ENCODE results near the gene SULT1E1. TPM values are rescaled to one million over a fixed set of nuclear protein-coding genes. Genes with fewer than 3 reads are reported as not detected.

SULT1E1 gene
- total RNA-seq, 4 donors from 2014 or later, result not detected

GRCh38 chr4:69822198-69822597 is 37.7 kb downstream of the SULT1E1 start:
- no peaks in the 10 kb centered on the region for H3K9me3 ChIP-seq
- H3K27ac ChIP-seq (replicated peaks in 1 of 4), result no peak overlapping the region
- H3K4me3 ChIP-seq, result no peak overlapping the region
- no peaks in the 10 kb centered on the region for H3K4me1 ChIP-seq
- whole genome bisulfite sequencing, result 87% methylated on average over 5 of the region's 5 CpGs
- intact Hi-C loops (cut with DNase I), result no loop called here
- no peak for DNase-seq (ENCODE audit: extremely low spot score)
- TF ChIP-seq POLR2AphosphoS5 (IDR thresholded peaks at IDR 0.05), result no peak
- no peak for TF ChIP-seq EP300 (IDR thresholded peaks at IDR 0.05)
- H3K36me3 ChIP-seq, result no peaks in the 10 kb centered on the region
- no peaks in the 10 kb centered on the region for H3K27me3 ChIP-seq

GRCh38 chr4:69818060-69818639 is 41.8 kb downstream of the SULT1E1 start:
- Histone ChIP-seq H3K9me3 (no peaks in the 10 kb centered on the region), H3K4me1 (no peaks in the 10 kb centered on the region), H3K36me3 (no peaks in the 10 kb centered on the region), H3K27me3 (no peaks in the 10 kb centered on the region), H3K4me3 (no peak overlapping the region), H3K27ac (replicated peaks in 1 of 4) (no peak overlapping the region)
- WGBS, result 87% methylated on average over 1 of the region's 1 CpG
- DNase-seq (ENCODE audit: extremely low spot score), result no peak
- intact Hi-C loops (cut with DNase I), result no loop called here
- TF ChIP-seq EP300 (IDR thresholded peaks at IDR 0.05) (no peak), CTCF (IDR thresholded peaks at IDR 0.05) (no peak), POLR2A (IDR thresholded peaks at IDR 0.05; ENCODE audit: low read depth) (no peak), POLR2AphosphoS5 (IDR thresholded peaks at IDR 0.05) (no peak)

- no peaks in the 10 kb centered on the region for H3K36me3 ChIP-seq
- no peaks in the 10 kb centered on the region for H3K4me1 ChIP-seq
- intact Hi-C loops (cut with DNase I), result no loop called here
- no peak for DNase-seq (ENCODE audit: extremely low spot score)
- 71% methylated on average over 3 of the region's 3 CpGs for WGBS
- TF ChIP-seq POLR2A (IDR thresholded peaks at IDR 0.05; ENCODE audit: low read depth) (no peak), EP300 (IDR thresholded peaks at IDR 0.05) (no peak), POLR2AphosphoS5 (IDR thresholded peaks at IDR 0.05) (no peak), CTCF (IDR thresholded peaks at IDR 0.05) (no peak)
- H3K4me3 ChIP-seq, result no peak overlapping the region
- H3K9me3 ChIP-seq, result no peaks in the 10 kb centered on the region
- no peaks in the 10 kb centered on the region for H3K27me3 ChIP-seq
- H3K27ac ChIP-seq (replicated peaks in 1 of 4), result no peak overlapping the region
Measured at GRCh38 chr4:69816236-69816635, 43.7 kb downstream of the SULT1E1 start.

GRCh38 chr4:69813628-69814027 is 46.3 kb downstream of the SULT1E1 start:
- WGBS, result 100% methylated on average over 1 of the region's 1 CpG
- Histone ChIP-seq H3K4me3 (no peak overlapping the region), H3K36me3 (no peaks in the 10 kb centered on the region), H3K9me3 (no peaks in the 10 kb centered on the region), H3K27me3 (no peaks in the 10 kb centered on the region), H3K27ac (replicated peaks in 1 of 4) (no peak overlapping the region), H3K4me1 (no peaks in the 10 kb centered on the region)
- DNase-seq (ENCODE audit: extremely low spot score), result no peak
- intact Hi-C loops (cut with DNase I), result no loop called here
- TF ChIP-seq CTCF (IDR thresholded peaks at IDR 0.05), result no peak
- TF ChIP-seq POLR2AphosphoS5 (IDR thresholded peaks at IDR 0.05), result no peak
- TF ChIP-seq EP300 (IDR thresholded peaks at IDR 0.05), result no peak
- TF ChIP-seq POLR2A (IDR thresholded peaks at IDR 0.05; ENCODE audit: low read depth), result no peak

- 72% methylated on average over 1 of the region's 1 CpG for WGBS
- no peaks in the 10 kb centered on the region for H3K36me3 ChIP-seq
- H3K27ac ChIP-seq (replicated peaks in 1 of 4), result no peak overlapping the region
- DNase-seq (ENCODE audit: extremely low spot score), result no peak
- TF ChIP-seq CTCF (IDR thresholded peaks at IDR 0.05), result no peak
- no peaks in the 10 kb centered on the region for H3K27me3 ChIP-seq
- no peak overlapping the region for H3K4me3 ChIP-seq
- intact Hi-C loops (cut with DNase I), result no loop called here
- H3K4me1 ChIP-seq, result no peaks in the 10 kb centered on the region
- H3K9me3 ChIP-seq, result no peaks in the 10 kb centered on the region
Measured at GRCh38 chr4:69811166-69811565, 48.8 kb downstream of the SULT1E1 start.
